BE2C (cell line): Measurements from ENCODE around the gene CCDC122. TPM values are rescaled to one million over a fixed set of nuclear protein-coding genes. Genes with fewer than 3 reads are reported as not detected.

Experiments used
- DNase-seq: peaks from one replicate; pipeline ENCODE4 v3.0.0-alpha.2; 2020
- H3K27me3 ChIP-seq: fragments of 250-450 bp; sonication (Bioruptor Pico); 2 replicates; pipeline ENCODE4 v1.5.1; 2020; ENCODE audit warnings: mild to moderate bottlenecking
- H3K36me3 ChIP-seq: fragments of 250-450 bp; sonication (Bioruptor Pico); 2 replicates; pipeline ENCODE4 v1.5.1; 2020; ENCODE audit warnings: mild to moderate bottlenecking
- H3K4me1 ChIP-seq: fragments of 250-450 bp; sonication (Bioruptor Pico); 2 replicates; pipeline ENCODE4 v1.5.1; 2020
- H3K4me3 ChIP-seq: 2 replicates; pipeline ENCODE4 v1.5.1; 2011; ENCODE audit warnings: low read depth, low read length
- H3K9me3 ChIP-seq: fragments of 250-450 bp; sonication (Bioruptor Pico); 2 replicates; pipeline ENCODE4 v1.5.1; 2020
- polyA plus RNA-seq: library from polyadenylated mRNA; unstranded; fragments of >200 nt; gene quantifications from one replicate; pipeline ENCODE4 v1.2.1, GENCODE V29; 2012; ENCODE audit warnings: low read depth, missing spikeins; ENCODE audit not compliant: insufficient read length, insufficient read depth
- TF ChIP-seq, protein P1 (sequence below): IDR thresholded peaks from 2 replicates; pipeline ENCODE4 v1.5.1; 2012; ENCODE audit warnings: mild to moderate bottlenecking, low read depth, low read length

CCDC122 gene
- polyA plus RNA-seq = 1.2 TPM

DNA sequence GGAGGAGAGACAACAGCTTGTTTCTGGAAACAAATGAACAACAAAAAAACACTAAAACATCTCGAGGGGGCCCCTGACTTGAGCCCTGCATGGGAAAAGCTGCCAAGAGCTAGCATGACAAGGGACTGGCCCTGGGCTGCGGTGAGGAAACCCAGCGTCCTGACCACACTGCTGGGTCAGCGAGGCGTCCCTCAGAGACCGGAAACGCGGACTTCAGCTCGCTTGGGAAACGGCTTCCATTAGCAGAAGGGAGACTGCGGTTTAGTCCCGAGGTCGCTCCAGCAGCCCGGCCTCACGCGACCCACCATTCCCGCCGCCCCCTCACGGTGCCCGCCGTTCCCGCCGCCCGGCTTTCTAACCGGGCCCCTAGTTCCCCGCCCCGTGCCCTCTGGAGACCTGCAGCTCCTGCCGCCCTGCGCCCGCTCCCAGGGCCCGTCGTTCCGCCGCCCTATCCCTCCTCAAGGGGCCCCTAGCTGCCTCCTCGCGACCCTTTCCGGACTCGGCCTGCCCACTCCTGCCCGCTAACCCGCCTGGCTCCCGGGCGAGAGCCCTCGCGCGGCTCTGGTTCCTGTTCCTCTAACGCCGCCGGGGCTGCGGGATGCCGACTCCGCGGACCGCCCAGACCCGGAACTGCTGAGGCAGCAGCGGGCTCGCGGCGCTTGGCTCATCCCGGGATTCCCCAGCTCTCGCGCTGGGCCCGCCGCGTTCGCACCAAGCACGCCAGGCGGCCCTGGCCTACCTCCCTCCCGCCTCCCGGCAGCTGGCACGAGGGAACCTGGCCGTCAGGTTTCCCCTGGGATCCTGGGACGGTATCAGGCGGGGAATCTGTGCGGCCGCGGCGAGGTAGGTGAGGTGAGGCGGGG, at the start of gene CCDC122:
CCDC122 (minus strand) TSS at position 849 of the 863 bp plus-strand sequence. CDS start 10,364 bp downstream, outside the sequence.
- TF ChIP-seq, protein P1, sequence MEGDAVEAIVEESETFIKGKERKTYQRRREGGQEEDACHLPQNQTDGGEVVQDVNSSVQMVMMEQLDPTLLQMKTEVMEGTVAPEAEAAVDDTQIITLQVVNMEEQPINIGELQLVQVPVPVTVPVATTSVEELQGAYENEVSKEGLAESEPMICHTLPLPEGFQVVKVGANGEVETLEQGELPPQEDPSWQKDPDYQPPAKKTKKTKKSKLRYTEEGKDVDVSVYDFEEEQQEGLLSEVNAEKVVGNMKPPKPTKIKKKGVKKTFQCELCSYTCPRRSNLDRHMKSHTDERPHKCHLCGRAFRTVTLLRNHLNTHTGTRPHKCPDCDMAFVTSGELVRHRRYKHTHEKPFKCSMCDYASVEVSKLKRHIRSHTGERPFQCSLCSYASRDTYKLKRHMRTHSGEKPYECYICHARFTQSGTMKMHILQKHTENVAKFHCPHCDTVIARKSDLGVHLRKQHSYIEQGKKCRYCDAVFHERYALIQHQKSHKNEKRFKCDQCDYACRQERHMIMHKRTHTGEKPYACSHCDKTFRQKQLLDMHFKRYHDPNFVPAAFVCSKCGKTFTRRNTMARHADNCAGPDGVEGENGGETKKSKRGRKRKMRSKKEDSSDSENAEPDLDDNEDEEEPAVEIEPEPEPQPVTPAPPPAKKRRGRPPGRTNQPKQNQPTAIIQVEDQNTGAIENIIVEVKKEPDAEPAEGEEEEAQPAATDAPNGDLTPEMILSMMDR = no peak
- H3K27me3 ChIP-seq = peaks cover 10% of the 10 kb centered on the region

DNA sequence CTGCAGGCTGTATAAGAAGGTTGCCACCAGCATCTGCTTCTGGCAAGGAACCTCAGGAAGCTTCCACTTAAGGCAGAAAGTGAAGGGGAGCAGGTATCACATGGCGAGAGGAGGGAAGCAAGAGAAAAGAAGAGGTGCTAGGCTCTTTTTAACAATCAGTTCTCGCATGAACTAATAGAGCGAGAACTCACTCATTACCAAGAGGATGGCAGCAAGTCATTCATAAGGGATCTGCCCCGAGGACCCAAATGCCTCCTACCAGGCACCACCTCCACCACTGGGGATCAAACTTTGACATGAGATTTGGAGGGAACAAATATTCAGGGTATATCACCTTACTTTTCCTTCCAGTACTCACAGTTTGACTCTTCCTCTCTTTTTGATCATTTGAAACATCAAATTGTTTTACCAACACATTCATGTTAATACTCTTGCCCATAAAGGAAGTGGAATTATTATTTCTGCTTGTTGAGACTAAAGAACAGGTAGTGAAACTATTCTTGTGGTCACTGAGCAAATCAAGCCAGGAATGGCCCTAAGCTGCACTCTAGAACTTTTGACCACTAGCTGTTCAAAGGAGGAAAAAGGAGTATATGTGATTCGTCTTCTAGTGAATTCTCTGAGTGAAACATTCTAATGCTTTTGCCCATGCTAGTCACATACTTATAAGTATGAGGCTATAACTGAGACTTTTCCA, 45.2 kb upstream of the CCDC122 start:
- H3K4me1 ChIP-seq = no peaks in the 10 kb centered on the region
- DNase-seq = no peak

More for the DNA sequence above, at the start of gene CCDC122:
- no peaks in the 10 kb centered on the region for H3K4me1 ChIP-seq
- peak; percentile 79 for DNase-seq
- no peaks in the 10 kb centered on the region for H3K36me3 ChIP-seq
- no peaks in the 10 kb centered on the region for H3K9me3 ChIP-seq
- peak within 1 kb of the TSS; percentile 71 for H3K4me3 ChIP-seq

DNA sequence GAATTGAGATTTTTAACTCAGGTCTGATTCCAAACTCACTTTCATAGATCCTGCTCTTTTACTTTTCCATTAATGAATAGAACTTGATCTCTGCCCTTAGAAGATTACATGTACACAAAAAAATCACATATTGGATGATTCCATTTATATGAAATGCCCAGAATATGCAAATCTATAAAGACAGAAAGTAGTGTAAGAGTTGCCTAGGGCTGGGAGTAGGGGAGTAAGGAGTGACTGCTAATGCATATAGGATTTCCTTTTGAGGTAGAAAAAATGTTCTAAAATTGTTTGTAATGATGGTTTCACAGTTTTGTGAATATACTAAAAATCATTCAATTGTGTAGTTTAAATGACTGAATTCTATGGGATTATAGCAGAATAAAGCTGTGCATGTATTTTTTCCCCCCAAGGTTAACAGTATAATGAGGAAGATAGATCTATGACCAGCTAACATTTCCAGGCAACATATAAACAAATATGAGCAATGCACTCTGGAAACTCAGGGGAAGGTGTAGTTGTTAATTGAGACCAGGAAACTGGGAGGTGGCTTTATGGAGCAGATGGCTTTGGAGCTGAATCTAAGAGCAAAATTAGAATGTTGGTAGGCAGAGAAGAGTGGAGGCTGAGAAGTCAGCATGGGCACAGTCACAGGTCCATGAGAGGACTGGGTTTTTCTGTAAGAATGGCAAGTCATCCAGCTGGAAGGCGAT, 41.6 kb upstream of the CCDC122 start:
- DNase-seq = no peak
- H3K9me3 ChIP-seq = no peaks in the 10 kb centered on the region
- H3K4me1 ChIP-seq = no peaks in the 10 kb centered on the region
- H3K4me3 ChIP-seq = no peak overlapping the region
- H3K36me3 ChIP-seq = no peaks in the 10 kb centered on the region
- H3K27me3 ChIP-seq = peaks cover 63% of the 10 kb centered on the region
- TF ChIP-seq, protein P1 = no peak

More for the DNA sequence above, 45.2 kb upstream of the CCDC122 start:
- Histone ChIP-seq H3K36me3 (no peaks in the 10 kb centered on the region), H3K27me3 (peaks cover 40% of the 10 kb centered on the region), H3K9me3 (no peaks in the 10 kb centered on the region), H3K4me3 (no peak overlapping the region)
- TF ChIP-seq, protein P1 = no peak

DNA sequence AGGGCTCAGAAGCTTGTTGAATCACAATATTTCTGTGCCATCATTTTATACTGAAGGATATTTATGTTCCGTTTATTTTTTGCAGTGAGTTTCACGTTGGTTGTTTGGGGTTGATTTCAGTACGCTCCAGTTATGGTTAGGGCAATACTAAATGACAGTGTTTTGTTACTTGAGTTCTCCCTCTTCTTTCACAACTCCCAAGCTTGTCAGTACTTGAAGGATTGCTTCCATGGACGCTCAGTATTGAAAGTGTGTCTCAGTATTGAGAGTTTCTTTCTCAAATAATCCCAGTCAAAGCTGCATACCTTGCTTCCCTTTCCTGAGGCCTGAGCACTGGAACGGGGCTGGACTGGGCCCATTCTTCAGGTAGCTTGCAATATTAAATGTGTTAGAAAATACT, 39.1 kb upstream of the CCDC122 start:
- TF ChIP-seq, protein P1 = no peak
- Histone ChIP-seq H3K36me3 (no peaks in the 10 kb centered on the region), H3K4me3 (no peak overlapping the region), H3K4me1 (no peaks in the 10 kb centered on the region), H3K9me3 (no peaks in the 10 kb centered on the region), H3K27me3 (peaks cover 52% of the 10 kb centered on the region)
- no peak for DNase-seq

DNA sequence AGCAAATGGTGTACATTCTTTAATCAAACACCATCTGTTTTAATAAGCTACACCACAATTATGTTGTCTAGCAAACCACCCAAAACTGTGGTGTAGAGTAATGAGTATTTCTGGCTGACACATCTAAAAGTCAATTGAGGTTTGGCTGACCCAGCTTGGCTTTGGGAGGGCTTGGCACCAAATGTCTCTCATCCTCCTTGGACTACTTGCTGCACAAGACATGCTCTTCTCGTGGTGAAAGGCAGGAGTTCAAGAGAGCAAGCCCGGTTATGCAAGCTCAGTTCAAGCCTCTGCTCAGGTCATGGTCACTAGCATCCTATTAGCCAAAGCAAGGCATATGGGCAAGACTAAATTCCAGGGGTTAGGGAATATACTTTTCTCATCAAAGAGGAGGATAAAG, 37.3 kb upstream of the CCDC122 start:
- Histone ChIP-seq H3K36me3 (no peaks in the 10 kb centered on the region), H3K4me3 (no peak overlapping the region), H3K27me3 (peaks cover 43% of the 10 kb centered on the region), H3K4me1 (no peaks in the 10 kb centered on the region), H3K9me3 (no peaks in the 10 kb centered on the region)
- TF ChIP-seq, protein P1 = no peak
- no peak for DNase-seq
